ENCODE measurements around the gene TTC28. TPM values are rescaled to one million over a fixed set of nuclear protein-coding genes. Genes with fewer than 3 reads are reported as not detected.

Gene TTC28
- total RNA-seq, 1 donor from 2014 or later = 24.5 TPM

DNA sequence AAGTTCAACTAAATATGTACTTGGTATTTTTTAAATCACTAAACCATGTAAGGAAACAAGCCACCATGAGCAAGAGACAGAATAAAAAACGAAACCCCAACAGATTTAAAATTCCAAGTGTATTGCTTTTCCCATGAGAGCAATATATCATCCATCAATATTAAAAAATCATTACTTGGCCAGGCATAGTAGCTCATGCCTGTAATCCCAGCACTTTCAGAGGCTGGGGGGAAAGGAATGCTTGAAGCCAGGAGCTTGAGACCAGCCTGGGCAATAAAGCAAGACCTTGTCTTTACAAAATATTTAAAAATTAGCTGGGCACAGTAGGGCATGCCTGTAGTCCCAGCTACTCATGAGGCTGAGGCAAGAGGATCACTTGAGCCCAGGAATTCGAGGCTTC is 190.8 kb downstream of the TTC28 start:
- intact Hi-C loops (cut with DNase I) = no loop called here
- Histone ChIP-seq H3K27me3 (no peaks in the 10 kb centered on the region), H3K36me3 (no peaks in the 10 kb centered on the region), H3K27ac (no peak overlapping the region), H3K4me3 (no peak overlapping the region), H3K9me3 (no peaks in the 10 kb centered on the region), H3K4me1 (no peaks in the 10 kb centered on the region)
- no peak for DNase-seq (ENCODE audit: low spot score in 2 of 2)
- TF ChIP-seq CTCF (IDR thresholded peaks at IDR 0.05) = no peak

- no peak for TF ChIP-seq CTCF (IDR thresholded peaks at IDR 0.05)
- Histone ChIP-seq H3K4me1 (peaks cover 0 to 2% of the 10 kb centered on the region in 2 donors), H3K36me3 (no peaks in the 10 kb centered on the region), H3K27me3 (no peaks in the 10 kb centered on the region), H3K9me3 (no peaks in the 10 kb centered on the region), H3K4me3 (no peak overlapping the region), H3K27ac (no peak overlapping the region)
- DNase-seq (ENCODE audit: low spot score in 2 of 2) = no peak
- intact Hi-C loops (cut with DNase I) = no loop called here
Measured at GRCh38 chr22:28484662-28485061, 195.0 kb downstream of the TTC28 start.

DNA sequence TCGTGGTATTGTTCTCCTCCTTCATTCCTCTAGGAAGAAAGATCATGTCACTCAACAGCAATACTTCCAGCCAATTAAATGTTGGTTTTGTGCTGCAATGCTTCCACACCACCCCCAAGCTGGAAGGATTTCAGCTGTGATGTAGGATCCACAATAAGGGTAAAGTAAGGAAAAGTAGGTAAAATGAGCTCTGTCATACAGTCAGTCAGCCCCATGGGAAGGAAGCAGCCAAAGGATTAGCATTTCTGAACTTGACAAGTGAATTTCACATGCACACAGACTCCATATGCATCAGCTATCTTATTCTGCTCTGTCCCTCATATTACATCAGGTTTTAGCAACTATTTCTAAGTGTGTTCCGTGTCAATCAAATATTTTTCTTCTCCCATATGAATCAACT is 197.9 kb downstream of the TTC28 start:
- no peak for DNase-seq (ENCODE audit: low spot score in 2 of 2)
- intact Hi-C loops (cut with DNase I) = no loop called here
- H3K27me3 ChIP-seq = no peaks in the 10 kb centered on the region
- no peaks in the 10 kb centered on the region for H3K36me3 ChIP-seq
- H3K27ac ChIP-seq = no peak overlapping the region
- no peak overlapping the region for H3K4me3 ChIP-seq
- H3K9me3 ChIP-seq = no peaks in the 10 kb centered on the region
- no peak for TF ChIP-seq CTCF (IDR thresholded peaks at IDR 0.05)
- peaks cover 0 to 2% of the 10 kb centered on the region in 2 donors for H3K4me1 ChIP-seq

- intact Hi-C loops (cut with DNase I) = no loop called here
- H3K4me1 ChIP-seq = peaks cover 0 to 2% of the 10 kb centered on the region in 2 donors
- no peak overlapping the region for H3K27ac ChIP-seq
- no peak overlapping the region for H3K4me3 ChIP-seq
- no peak for TF ChIP-seq CTCF (IDR thresholded peaks at IDR 0.05)
- DNase-seq (ENCODE audit: low spot score in 2 of 2) = no peak
- no peaks in the 10 kb centered on the region for H3K9me3 ChIP-seq
- H3K36me3 ChIP-seq = no peaks in the 10 kb centered on the region
- no peaks in the 10 kb centered on the region for H3K27me3 ChIP-seq
Measured at GRCh38 chr22:28480000-28480715, 199.5 kb downstream of the TTC28 start.

GRCh38 chr22:28478564-28478963 is 201.1 kb downstream of the TTC28 start:
- no peak for TF ChIP-seq CTCF (IDR thresholded peaks at IDR 0.05)
- DNase-seq (ENCODE audit: low spot score in 2 of 2) = no peak
- no peaks in the 10 kb centered on the region for H3K27me3 ChIP-seq
- H3K36me3 ChIP-seq = no peaks in the 10 kb centered on the region
- H3K27ac ChIP-seq = no peak overlapping the region
- peaks cover 0 to 2% of the 10 kb centered on the region in 2 donors for H3K4me1 ChIP-seq
- no peak overlapping the region for H3K4me3 ChIP-seq
- H3K9me3 ChIP-seq = no peaks in the 10 kb centered on the region
- intact Hi-C loops (cut with DNase I) = no loop called here
